ENCODE data around the gene AKAP8L.

AKAP8L gene

GRCh38 chr19:15418579-15419412 lies at the start of gene AKAP8L:
TSS of gene AKAP8L (minus strand) at chr19:15418988. CDS start at chr19:15418923, 65 bp downstream.
- H3K4me3 Mint-ChIP-seq = peak within 1 kb of the TSS; percentile 100
- H3K27ac Mint-ChIP-seq = peak within 1 kb of the TSS; percentile 99
- peak; percentile 99 for ATAC-seq
- H3K27me3 Mint-ChIP-seq = no peaks in the 10 kb centered on the region
- H3K36me3 Mint-ChIP-seq = peaks cover 35% of the 10 kb centered on the region
- H3K4me1 Mint-ChIP-seq = peaks cover 48% of the 10 kb centered on the region
- H3K9me3 Mint-ChIP-seq = no peaks in the 10 kb centered on the region

- peaks cover 55% of the 10 kb centered on the region for H3K4me1 Mint-ChIP-seq
- H3K4me3 Mint-ChIP-seq = no peak overlapping the region
- no peak for ATAC-seq
- peak overlapping the region; percentile 36 for H3K27ac Mint-ChIP-seq
- peaks cover 6% of the 10 kb centered on the region for H3K36me3 Mint-ChIP-seq
- peaks cover 39% of the 10 kb centered on the region for H3K27me3 Mint-ChIP-seq
- no peaks in the 10 kb centered on the region for H3K9me3 Mint-ChIP-seq
These were observed 49.0 kb upstream of the AKAP8L start for GRCh38 chr19:15467734-15468214.

- H3K4me1 Mint-ChIP-seq = peaks cover 60% of the 10 kb centered on the region
- ATAC-seq = peak; percentile 62
These were observed 48.3 kb upstream of the AKAP8L start for GRCh38 chr19:15466851-15467733.

GRCh38 chr19:15464394-15465385 lies 45.9 kb upstream of the AKAP8L start, which contains the start of gene RASAL3:
TSS of gene RASAL3 (minus strand) at chr19:15464544. CDS start at chr19:15464358, 186 bp downstream.
- peak within 1 kb of the TSS; percentile 82 for H3K4me3 Mint-ChIP-seq
- H3K9me3 Mint-ChIP-seq = no peaks in the 10 kb centered on the region
- peaks cover 11% of the 10 kb centered on the region for H3K36me3 Mint-ChIP-seq
- peaks cover 64% of the 10 kb centered on the region for H3K4me1 Mint-ChIP-seq
- peak; percentile 89 for ATAC-seq
- H3K27ac Mint-ChIP-seq = peak within 1 kb of the TSS; percentile 95
- peaks cover 20% of the 10 kb centered on the region for H3K27me3 Mint-ChIP-seq

More at GRCh38 chr19:15466851-15467733, 48.3 kb upstream of the AKAP8L start:
- Mint-ChIP-seq H3K4me3 (peak overlapping the region; percentile 23), H3K27me3 (peaks cover 39% of the 10 kb centered on the region), H3K9me3 (no peaks in the 10 kb centered on the region), H3K36me3 (peaks cover 6% of the 10 kb centered on the region), H3K27ac (peak overlapping the region; percentile 36)

- H3K4me1 Mint-ChIP-seq = peaks cover 58% of the 10 kb centered on the region
- peak overlapping the region; percentile 95 for H3K27ac Mint-ChIP-seq
- no peaks in the 10 kb centered on the region for H3K9me3 Mint-ChIP-seq
- H3K27me3 Mint-ChIP-seq = peaks cover 12% of the 10 kb centered on the region
- peaks cover 15% of the 10 kb centered on the region for H3K36me3 Mint-ChIP-seq
- ATAC-seq = peak; percentile 93
- H3K4me3 Mint-ChIP-seq = peak overlapping the region; percentile 82
These were observed 45.1 kb upstream of the AKAP8L start for GRCh38 chr19:15463861-15464371.

- H3K27me3 Mint-ChIP-seq = no peaks in the 10 kb centered on the region
- H3K27ac Mint-ChIP-seq = peak overlapping the region; percentile 60
- H3K36me3 Mint-ChIP-seq = peaks cover 18% of the 10 kb centered on the region
- peaks cover 38% of the 10 kb centered on the region for H3K4me1 Mint-ChIP-seq
- ATAC-seq = no peak
- no peak overlapping the region for H3K4me3 Mint-ChIP-seq
- H3K9me3 Mint-ChIP-seq = no peaks in the 10 kb centered on the region
These were observed 42.9 kb upstream of the AKAP8L start for GRCh38 chr19:15461694-15462093.

GRCh38 chr19:15457701-15458484 lies 39.1 kb upstream of the AKAP8L start:
- peak; percentile 25 for ATAC-seq
- no peaks in the 10 kb centered on the region for H3K9me3 Mint-ChIP-seq
- H3K4me3 Mint-ChIP-seq = no peak overlapping the region
- peaks cover 22% of the 10 kb centered on the region for H3K4me1 Mint-ChIP-seq
- no peak overlapping the region for H3K27ac Mint-ChIP-seq
- no peaks in the 10 kb centered on the region for H3K27me3 Mint-ChIP-seq
- H3K36me3 Mint-ChIP-seq = peaks cover 53% of the 10 kb centered on the region

GRCh38 chr19:15456871-15457700 lies 38.3 kb upstream of the AKAP8L start:
- Mint-ChIP-seq H3K4me1 (peaks cover 17% of the 10 kb centered on the region), H3K36me3 (peaks cover 60% of the 10 kb centered on the region), H3K27me3 (no peaks in the 10 kb centered on the region), H3K27ac (no peak overlapping the region), H3K4me3 (no peak overlapping the region), H3K9me3 (no peaks in the 10 kb centered on the region)
- peak; percentile 40 for ATAC-seq

- no peaks in the 10 kb centered on the region for H3K9me3 Mint-ChIP-seq
- H3K27ac Mint-ChIP-seq = no peak overlapping the region
- no peak for ATAC-seq
- H3K4me3 Mint-ChIP-seq = no peak overlapping the region
- peaks cover 66% of the 10 kb centered on the region for H3K36me3 Mint-ChIP-seq
- H3K4me1 Mint-ChIP-seq = peaks cover 11% of the 10 kb centered on the region
- no peaks in the 10 kb centered on the region for H3K27me3 Mint-ChIP-seq
These were observed 37.7 kb upstream of the AKAP8L start for GRCh38 chr19:15456441-15456840.

GRCh38 chr19:15455996-15456395 lies 37.2 kb upstream of the AKAP8L start:
- peaks cover 66% of the 10 kb centered on the region for H3K36me3 Mint-ChIP-seq
- no peak overlapping the region for H3K27ac Mint-ChIP-seq
- H3K27me3 Mint-ChIP-seq = no peaks in the 10 kb centered on the region
- H3K4me1 Mint-ChIP-seq = peaks cover 10% of the 10 kb centered on the region
- ATAC-seq = no peak
- no peaks in the 10 kb centered on the region for H3K9me3 Mint-ChIP-seq
- H3K4me3 Mint-ChIP-seq = no peak overlapping the region

- no peak for ATAC-seq
- peaks cover 4% of the 10 kb centered on the region for H3K9me3 Mint-ChIP-seq
- peaks cover 64% of the 10 kb centered on the region for H3K36me3 Mint-ChIP-seq
- H3K27me3 Mint-ChIP-seq = no peaks in the 10 kb centered on the region
- peaks cover 15% of the 10 kb centered on the region for H3K4me1 Mint-ChIP-seq
- no peak overlapping the region for H3K27ac Mint-ChIP-seq
- H3K4me3 Mint-ChIP-seq = no peak overlapping the region
These were observed 35.4 kb upstream of the AKAP8L start for GRCh38 chr19:15453906-15454860.

- Mint-ChIP-seq H3K4me1 (peaks cover 25% of the 10 kb centered on the region), H3K4me3 (no peak overlapping the region), H3K27me3 (no peaks in the 10 kb centered on the region), H3K9me3 (peaks cover 4% of the 10 kb centered on the region), H3K27ac (no peak overlapping the region), H3K36me3 (peaks cover 62% of the 10 kb centered on the region)
- ATAC-seq = no peak
These were observed 34.3 kb upstream of the AKAP8L start for GRCh38 chr19:15453091-15453578.

Data from stimulated activated memory B cell treated with anti-CD40 and anti-IgM and Interleukin-4, amounts not matched to agents 10 μg/mL and 1 μg/mL and 100 μg/mL, for 72 hours (primary cell).